ENCODE measurements around the gene SH3RF2. TPM values are rescaled to one million over a fixed set of nuclear protein-coding genes. Genes with fewer than 3 reads are reported as not detected.
A peak's percentile ranks its signal among the peaks of the same experiment; 100 is the strongest.

The SH3RF2 gene
- total and polyA plus RNA-seq, 2 donors (not counting 1 experiment from before 2014, with no cell fraction given) = 0.53 to 1.2 TPM

DNA sequence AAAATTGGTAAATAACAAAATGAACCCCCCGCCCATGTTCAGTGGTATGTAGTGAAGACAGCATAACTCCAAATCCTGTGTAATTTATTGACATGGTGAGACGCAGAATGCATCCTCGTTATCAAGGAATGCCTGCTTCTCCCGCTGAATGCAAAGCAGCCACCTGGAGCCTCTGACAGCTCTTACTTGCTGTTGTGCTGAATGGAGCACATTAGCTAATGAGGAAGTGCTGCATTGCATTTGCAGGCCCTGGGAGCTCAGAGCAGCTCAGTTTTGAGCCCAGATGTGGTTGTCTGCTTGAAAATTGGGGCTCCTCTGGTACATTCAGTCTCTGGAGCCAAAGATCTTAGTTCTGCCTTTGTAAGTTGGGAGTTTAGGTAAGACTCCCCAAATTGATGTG lies 140.1 kb downstream of the SH3RF2 start:
- H3K9me3 ChIP-seq (ENCODE audit: control insufficient read depth, insufficient read depth, low read depth, low read length) = no peaks in the 10 kb centered on the region
- no peaks in the 10 kb centered on the region for H3K27me3 ChIP-seq (ENCODE audit: control insufficient read depth, insufficient read depth, low read length)
- no peak overlapping the region for H3K9ac ChIP-seq (ENCODE audit: insufficient read depth, low read length)
- no peak overlapping the region for H2AFZ ChIP-seq (ENCODE audit: low read length)
- H3K36me3 ChIP-seq (ENCODE audit: control insufficient read depth, insufficient read depth, low read length) = no peaks in the 10 kb centered on the region
- no peak for DNase-seq (ENCODE audit: low read depth in 2 of 2)
- TF ChIP-seq CTCF (conservative IDR thresholded peaks at IDR 0.05 in 1 of 2, IDR thresholded peaks at IDR 0.05 in 1 of 2; ENCODE audit: low read depth in 1 of 2, low read length in 2 of 2) (no peak), EZH2 (IDR thresholded peaks at IDR 0.05; ENCODE audit: low read length, missing control alignments) (no peak)
- no peak overlapping the region for H3K4me2 ChIP-seq (ENCODE audit: extremely low read depth, insufficient read depth, low read length)
- H3K4me3 ChIP-seq (replicated peaks in 1 of 4; ENCODE audit: control extremely low read depth in 1 of 4, insufficient read depth in 1 of 4, low read depth in 3 of 4, low read length in 4 of 4) = no peak overlapping the region
- H4K20me1 ChIP-seq (ENCODE audit: control insufficient read depth, extremely low read depth, insufficient read depth, low read length) = no peaks in the 10 kb centered on the region
- no peak overlapping the region for H3K27ac ChIP-seq (ENCODE audit: insufficient read depth, low read length)
- no peaks in the 10 kb centered on the region for H3K79me2 ChIP-seq (ENCODE audit: control insufficient read depth, insufficient read depth, low read length)
- no peaks in the 10 kb centered on the region for H3K4me1 ChIP-seq (ENCODE audit: control insufficient read depth, extremely low read depth, insufficient read depth, low read length)

GRCh38 chr5:146078566-146078965 lies 142.2 kb downstream of the SH3RF2 start:
- no peak for DNase-seq (ENCODE audit: low read depth in 2 of 2)
- Histone ChIP-seq H2AFZ (ENCODE audit: low read length) (no peak overlapping the region), H3K9me3 (ENCODE audit: control insufficient read depth, insufficient read depth, low read depth, low read length) (no peaks in the 10 kb centered on the region), H3K9ac (ENCODE audit: insufficient read depth, low read length) (no peak overlapping the region), H3K4me3 (replicated peaks in 1 of 4; ENCODE audit: control extremely low read depth in 1 of 4, insufficient read depth in 1 of 4, low read depth in 3 of 4, low read length in 4 of 4) (no peak overlapping the region), H4K20me1 (ENCODE audit: control insufficient read depth, extremely low read depth, insufficient read depth, low read length) (no peaks in the 10 kb centered on the region), H3K27ac (ENCODE audit: insufficient read depth, low read length) (no peak overlapping the region), H3K4me2 (ENCODE audit: extremely low read depth, insufficient read depth, low read length) (no peak overlapping the region), H3K79me2 (ENCODE audit: control insufficient read depth, insufficient read depth, low read length) (no peaks in the 10 kb centered on the region), H3K36me3 (ENCODE audit: control insufficient read depth, insufficient read depth, low read length) (no peaks in the 10 kb centered on the region), H3K27me3 (ENCODE audit: control insufficient read depth, insufficient read depth, low read length) (no peaks in the 10 kb centered on the region), H3K4me1 (ENCODE audit: control insufficient read depth, extremely low read depth, insufficient read depth, low read length) (no peaks in the 10 kb centered on the region)
- TF ChIP-seq EZH2 (IDR thresholded peaks at IDR 0.05; ENCODE audit: low read length, missing control alignments) = no peak
- TF ChIP-seq CTCF (conservative IDR thresholded peaks at IDR 0.05 in 1 of 2, IDR thresholded peaks at IDR 0.05 in 1 of 2; ENCODE audit: low read depth in 1 of 2, low read length in 2 of 2) = no peak

- Histone ChIP-seq H3K27ac (ENCODE audit: insufficient read depth, low read length) (no peak overlapping the region), H3K4me3 (replicated peaks in 1 of 4; ENCODE audit: control extremely low read depth in 1 of 4, insufficient read depth in 1 of 4, low read depth in 3 of 4, low read length in 4 of 4) (no peak overlapping the region), H3K79me2 (ENCODE audit: control insufficient read depth, insufficient read depth, low read length) (no peaks in the 10 kb centered on the region), H2AFZ (ENCODE audit: low read length) (no peak overlapping the region), H3K9ac (ENCODE audit: insufficient read depth, low read length) (no peak overlapping the region), H3K4me1 (ENCODE audit: control insufficient read depth, extremely low read depth, insufficient read depth, low read length) (no peaks in the 10 kb centered on the region), H4K20me1 (ENCODE audit: control insufficient read depth, extremely low read depth, insufficient read depth, low read length) (no peaks in the 10 kb centered on the region), H3K4me2 (ENCODE audit: extremely low read depth, insufficient read depth, low read length) (no peak overlapping the region), H3K9me3 (ENCODE audit: control insufficient read depth, insufficient read depth, low read depth, low read length) (no peaks in the 10 kb centered on the region), H3K27me3 (ENCODE audit: control insufficient read depth, insufficient read depth, low read length) (no peaks in the 10 kb centered on the region), H3K36me3 (ENCODE audit: control insufficient read depth, insufficient read depth, low read length) (no peaks in the 10 kb centered on the region)
- peak; percentile 13 to 65 for DNase-seq (ENCODE audit: low read depth in 2 of 2)
- TF ChIP-seq CTCF (conservative IDR thresholded peaks at IDR 0.05 in 1 of 2, IDR thresholded peaks at IDR 0.05 in 1 of 2; ENCODE audit: low read depth in 1 of 2, low read length in 2 of 2) (no peak), EZH2 (IDR thresholded peaks at IDR 0.05; ENCODE audit: low read length, missing control alignments) (no peak)
These were observed 143.5 kb downstream of the SH3RF2 start for GRCh38 chr5:146079695-146080373.
